H1 (cell line): ENCODE data around the gene DCUN1D3. TPM values are rescaled to one million over a fixed set of nuclear protein-coding genes. Genes with fewer than 3 reads are reported as not detected.

ENCODE experiments used
- ATF2 ChIP-seq: IDR thresholded peaks from 2 replicates; pipeline ENCODE4 v1.6.1; 2012; ENCODE audit warnings: low read length, inconsistent platforms
- polyA plus RNA-seq, 7 experiments: library from polyadenylated mRNA; depleted of rRNA in 3 of 7; stranded (reverse) in 5 of 7; unstranded in 2 of 7; fragments of >200 nt in 5 of 7; fragments of 200-250 nt in 2 of 7; gene quantifications; 1 replicate in 5 of 7; 2 replicates in 1 of 7; 4 replicates in 1 of 7; pipeline versions ENCODE4 v1.2.1 to v1.2.3, GENCODE V29; 2011 to 2013; ENCODE audit warnings: missing spikeins in 2 of 7, mixed read lengths in 2 of 7
- total RNA-seq: library from RNA; stranded (reverse); fragmentation: NEBNext Ultra II Directional; extraction: Animal tissue kit (Norgen Biotek cat#: 25700); gene quantifications from 2 replicates; pipeline ENCODE4 v1.2.1, GENCODE V29; 2021

DCUN1D3 gene
- total and polyA plus RNA-seq, 2 of the 8 experiments (the other 6 are each of a cell fraction or from before 2014, with no cell fraction given): 3.5 to 18.2 TPM

GRCh38 chr16:20833086-20833485, 67.1 kb downstream of the DCUN1D3 start (continued):
- TF ChIP-seq ATF2: no peak
